Loucy (cell line): ENCODE results near the gene GTF2E1.

Experiments used
- H2AFZ ChIP-seq: fragments of 200-600 bp; sonication (generic); 2 replicates; pipeline ENCODE4 v1.6.0; 2016; ENCODE audit warnings: antibody characterized with exemption, mild to moderate bottlenecking, low read length, moderate library complexity
- H3F3A ChIP-seq: fragments of 200-600 bp; 2 replicates; pipeline ENCODE4 v1.6.0; 2016; ENCODE audit warnings: antibody characterized with exemption, low read depth, mild to moderate bottlenecking
- H3K27me3 ChIP-seq: fragments of 200-600 bp; sonication (generic); 2 replicates; pipeline ENCODE4 v1.6.1; 2014; ENCODE audit warnings: low read length, mild to moderate bottlenecking; ENCODE audit not compliant: insufficient read depth, poor library complexity, severe bottlenecking
- H3K36me3 ChIP-seq: fragments of 200-600 bp; sonication (generic); 2 replicates; pipeline ENCODE4 v1.6.1; 2016; ENCODE audit warnings: low read length; ENCODE audit not compliant: insufficient read depth
- H3K4me1 ChIP-seq: fragments of 200-600 bp; sonication (generic); 2 replicates; pipeline ENCODE4 v1.5.1; 2014; ENCODE audit warnings: low read length, mild to moderate bottlenecking; ENCODE audit not compliant: insufficient read depth, poor library complexity, severe bottlenecking
- H3K4me2 ChIP-seq: fragments of 200-600 bp; sonication (generic); 2 replicates; pipeline ENCODE4 v1.6.0; 2014; ENCODE audit warnings: antibody characterized with exemption, low read length, low read depth, mild to moderate bottlenecking; ENCODE audit not compliant: poor library complexity, severe bottlenecking
- H3K4me3 ChIP-seq: fragments of 200-600 bp; sonication (generic); 2 replicates; pipeline ENCODE4 v1.5.1; 2014; ENCODE audit warnings: low read length, mild to moderate bottlenecking, mixed read lengths; ENCODE audit not compliant: poor library complexity, severe bottlenecking
- H3K79me2 ChIP-seq: fragments of 200-600 bp; sonication (generic); 2 replicates; pipeline ENCODE4 v1.6.1; 2014; ENCODE audit warnings: low read length; ENCODE audit not compliant: insufficient read depth
- H3K9ac ChIP-seq: fragments of 200-600 bp; sonication (generic); 2 replicates; pipeline ENCODE4 v1.6.0; 2014; ENCODE audit warnings: mild to moderate bottlenecking, low read depth, low read length, moderate library complexity; ENCODE audit not compliant: poor library complexity, severe bottlenecking
- H3K9me2 ChIP-seq: fragments of 200-600 bp; sonication (generic); replicated peaks from 2 replicates; pipeline ENCODE4 v1.6.1; 2016; ENCODE audit warnings: low read depth, low read length, mixed read lengths
- H3K9me3 ChIP-seq: fragments of 200-600 bp; sonication (generic); 2 replicates; pipeline ENCODE4 v1.6.1; 2014; ENCODE audit warnings: mild to moderate bottlenecking, antibody characterized with exemption, low read length, low read depth; ENCODE audit not compliant: insufficient read depth
- H4K20me1 ChIP-seq: fragments of 200-600 bp; sonication (generic); 2 replicates; pipeline ENCODE4 v1.6.0; 2014; ENCODE audit warnings: antibody characterized with exemption, low read length, mild to moderate bottlenecking; ENCODE audit not compliant: insufficient read depth, poor library complexity, severe bottlenecking
- EZH2phosphoT487 ChIP-seq: fragments of 200-600 bp; IDR thresholded peaks from 2 replicates; pipeline ENCODE4 v1.6.1; 2018; ENCODE audit warnings: antibody characterized with exemption, mild to moderate bottlenecking, moderate library complexity, borderline replicate concordance
- TF ChIP-seq, protein P1 (sequence below): fragments of 200-600 bp; sonication (generic); conservative IDR thresholded peaks from 2 replicates; pipeline ENCODE4 v1.5.1; 2014; ENCODE audit warnings: mild to moderate bottlenecking, antibody characterized with exemption, low read length

GTF2E1 gene

GRCh38 chr3:120769436-120769835 is 26.9 kb downstream of the GTF2E1 start:
- H3K9me2 ChIP-seq, result no peaks in the 10 kb centered on the region
- no peaks in the 10 kb centered on the region for H3K4me1 ChIP-seq
- no peak overlapping the region for H3K4me2 ChIP-seq
- H3K4me3 ChIP-seq, result no peak overlapping the region
- H3K79me2 ChIP-seq, result peaks cover 28% of the 10 kb centered on the region
- H3K9ac ChIP-seq, result no peak overlapping the region
- no peak overlapping the region for H2AFZ ChIP-seq
- no peaks in the 10 kb centered on the region for H3F3A ChIP-seq
- no peaks in the 10 kb centered on the region for H4K20me1 ChIP-seq
- no peaks in the 10 kb centered on the region for H3K27me3 ChIP-seq
- peaks cover 31% of the 10 kb centered on the region; the same call in 1 of the 2 replicates for H3K36me3 ChIP-seq
- no peaks in the 10 kb centered on the region for H3K9me3 ChIP-seq
- TF ChIP-seq, protein P1, sequence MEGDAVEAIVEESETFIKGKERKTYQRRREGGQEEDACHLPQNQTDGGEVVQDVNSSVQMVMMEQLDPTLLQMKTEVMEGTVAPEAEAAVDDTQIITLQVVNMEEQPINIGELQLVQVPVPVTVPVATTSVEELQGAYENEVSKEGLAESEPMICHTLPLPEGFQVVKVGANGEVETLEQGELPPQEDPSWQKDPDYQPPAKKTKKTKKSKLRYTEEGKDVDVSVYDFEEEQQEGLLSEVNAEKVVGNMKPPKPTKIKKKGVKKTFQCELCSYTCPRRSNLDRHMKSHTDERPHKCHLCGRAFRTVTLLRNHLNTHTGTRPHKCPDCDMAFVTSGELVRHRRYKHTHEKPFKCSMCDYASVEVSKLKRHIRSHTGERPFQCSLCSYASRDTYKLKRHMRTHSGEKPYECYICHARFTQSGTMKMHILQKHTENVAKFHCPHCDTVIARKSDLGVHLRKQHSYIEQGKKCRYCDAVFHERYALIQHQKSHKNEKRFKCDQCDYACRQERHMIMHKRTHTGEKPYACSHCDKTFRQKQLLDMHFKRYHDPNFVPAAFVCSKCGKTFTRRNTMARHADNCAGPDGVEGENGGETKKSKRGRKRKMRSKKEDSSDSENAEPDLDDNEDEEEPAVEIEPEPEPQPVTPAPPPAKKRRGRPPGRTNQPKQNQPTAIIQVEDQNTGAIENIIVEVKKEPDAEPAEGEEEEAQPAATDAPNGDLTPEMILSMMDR, result no peak
- TF ChIP-seq EZH2phosphoT487, result no peak

GRCh38 chr3:120770891-120771290 is 28.3 kb downstream of the GTF2E1 start:
- no peak overlapping the region for H3K4me3 ChIP-seq
- H3K27me3 ChIP-seq, result no peaks in the 10 kb centered on the region
- TF ChIP-seq EZH2phosphoT487, result no peak
- TF ChIP-seq, protein P1, result no peak
- H2AFZ ChIP-seq, result no peak overlapping the region
- H3K36me3 ChIP-seq, result peaks cover 46% of the 10 kb centered on the region; the same call in 1 of the 2 replicates
- H3K9me3 ChIP-seq, result no peaks in the 10 kb centered on the region
- no peaks in the 10 kb centered on the region for H3K9me2 ChIP-seq
- no peak overlapping the region for H3K9ac ChIP-seq
- no peaks in the 10 kb centered on the region for H4K20me1 ChIP-seq
- H3K4me2 ChIP-seq, result no peak overlapping the region
- peaks cover 13% of the 10 kb centered on the region; the same call in 1 of the 2 replicates for H3K79me2 ChIP-seq
- no peaks in the 10 kb centered on the region for H3K4me1 ChIP-seq
- no peaks in the 10 kb centered on the region for H3F3A ChIP-seq

DNA sequence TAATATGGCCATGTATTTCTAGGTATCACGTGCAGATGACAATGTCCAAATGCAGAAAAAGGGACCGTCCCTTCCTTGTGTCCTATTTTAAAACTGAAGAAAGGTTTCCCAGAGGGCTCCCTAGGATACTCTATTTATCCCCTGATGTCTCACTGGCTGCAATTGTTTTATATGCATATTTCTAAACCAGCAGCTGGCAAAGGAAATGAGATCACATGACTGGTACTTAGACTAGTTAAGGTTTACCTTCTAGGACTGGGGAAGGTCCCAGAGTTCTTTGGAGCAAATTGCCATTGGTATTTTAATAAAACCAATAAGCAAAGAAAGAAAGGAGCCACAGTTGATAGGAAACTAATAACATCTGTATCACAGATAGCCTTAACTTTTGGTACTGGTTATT is 29.5 kb downstream of the GTF2E1 start:
- H4K20me1 ChIP-seq, result no peaks in the 10 kb centered on the region
- H3K9ac ChIP-seq, result no peak overlapping the region
- H2AFZ ChIP-seq, result no peak overlapping the region
- H3K79me2 ChIP-seq, result peaks cover 2% of the 10 kb centered on the region; the same call in 1 of the 2 replicates
- H3K9me2 ChIP-seq, result no peaks in the 10 kb centered on the region
- TF ChIP-seq, protein P1, result no peak
- no peak for TF ChIP-seq EZH2phosphoT487
- no peaks in the 10 kb centered on the region for H3K4me1 ChIP-seq
- H3K4me3 ChIP-seq, result no peak overlapping the region
- no peak overlapping the region for H3K4me2 ChIP-seq
- no peaks in the 10 kb centered on the region for H3K27me3 ChIP-seq
- H3K36me3 ChIP-seq, result peaks cover 58% of the 10 kb centered on the region; the same call in 1 of the 2 replicates
- no peaks in the 10 kb centered on the region for H3K9me3 ChIP-seq
- H3F3A ChIP-seq, result no peaks in the 10 kb centered on the region
